Inflammatory macrophage (primary cell): ENCODE data around the gene FLT1.

Source experiments
- DNase-seq, 2 donors: peaks; one replicate each; pipeline ENCODE4 v3.0.0-alpha.2; 2020 to 2022

The FLT1 gene

GRCh38 chr13:28340272-28340793 is 154.6 kb downstream of the FLT1 start:
- no peak for DNase-seq

GRCh38 chr13:28339419-28339818 is 155.5 kb downstream of the FLT1 start:
- DNase-seq: no peak

GRCh38 chr13:28338742-28339141 is 156.2 kb downstream of the FLT1 start:
- no peak for DNase-seq

- DNase-seq: no peak
These were observed 156.8 kb downstream of the FLT1 start for GRCh38 chr13:28338006-28338574.

GRCh38 chr13:28337166-28338005 is 157.5 kb downstream of the FLT1 start:
- DNase-seq: no peak

- DNase-seq: no peak
These were observed 158.7 kb downstream of the FLT1 start for GRCh38 chr13:28336193-28336657.

- no peak for DNase-seq
These were observed 161.6 kb downstream of the FLT1 start for GRCh38 chr13:28333204-28333881.

- DNase-seq: peak; percentile 95
These were observed 165.4 kb downstream of the FLT1 start for GRCh38 chr13:28329395-28330158.

GRCh38 chr13:28328271-28328607 is 166.7 kb downstream of the FLT1 start:
- no peak for DNase-seq

GRCh38 chr13:28327373-28328270 is 167.3 kb downstream of the FLT1 start:
- DNase-seq: no peak

GRCh38 chr13:28326056-28326455 is 168.9 kb downstream of the FLT1 start:
- no peak for DNase-seq

GRCh38 chr13:28325022-28325421 is 169.9 kb downstream of the FLT1 start:
- DNase-seq: no peak

- DNase-seq: peak; percentile 68 to 73
These were observed 170.6 kb downstream of the FLT1 start for GRCh38 chr13:28324181-28324789.

- DNase-seq: no peak
These were observed 172.5 kb downstream of the FLT1 start for GRCh38 chr13:28322256-28322905.

- DNase-seq: no peak
These were observed 173.2 kb downstream of the FLT1 start for GRCh38 chr13:28321756-28322155.

GRCh38 chr13:28320884-28321574 is 173.9 kb downstream of the FLT1 start:
- no peak for DNase-seq

- DNase-seq: no peak
These were observed 174.7 kb downstream of the FLT1 start for GRCh38 chr13:28320209-28320608.

GRCh38 chr13:28319528-28319927 is 175.4 kb downstream of the FLT1 start:
- no peak for DNase-seq

GRCh38 chr13:28318496-28318895 is 176.4 kb downstream of the FLT1 start:
- DNase-seq: no peak

- DNase-seq: peak; percentile 66 to 80
These were observed 178.1 kb downstream of the FLT1 start for GRCh38 chr13:28316836-28317235.
